GM21576 (cell line): ENCODE measurements around the gene IFIT5.
"Not testable (repeated sequence)": the region's sequence is repeated elsewhere in the genome, so short reads cannot be mapped to it uniquely, and the experiment has no call there.

ENCODE experiments used
- ATAC-seq: cut with Tn5 transposase; IDR thresholded peaks from one replicate; pipeline ENCODE4 v1.9.1; 2021; ENCODE audit warnings: mild to moderate bottlenecking, moderate library complexity; ENCODE audit not compliant: unreplicated experiment

Gene IFIT5

GRCh38 chr10:89427629-89428028 lies 13.3 kb downstream of the IFIT5 start:
- ATAC-seq, result no peak

- ATAC-seq, result no peak
Observed at GRCh38 chr10:89428877-89429276, 14.5 kb downstream of the IFIT5 start.

DNA sequence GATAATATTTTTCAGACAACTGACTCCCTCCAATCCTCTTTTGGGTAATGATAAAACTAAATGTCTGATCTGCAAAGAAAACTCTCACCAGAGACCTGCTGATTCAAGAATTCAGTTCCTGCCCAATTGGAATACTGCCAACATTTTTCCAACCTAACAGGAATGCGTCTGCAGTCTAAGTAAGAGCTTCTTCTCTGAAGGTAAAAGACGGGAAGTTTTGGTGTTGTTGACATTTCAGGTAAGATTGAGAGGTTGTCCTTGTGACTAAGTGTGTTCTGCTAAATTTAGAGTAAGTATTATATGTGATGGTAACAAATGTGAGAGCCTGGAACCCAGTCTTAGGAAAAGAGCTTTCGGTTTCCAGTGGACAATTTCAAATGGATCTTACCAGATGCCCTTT lies 17.6 kb downstream of the IFIT5 start:
- ATAC-seq, result no peak

GRCh38 chr10:89438525-89438924 lies 24.2 kb downstream of the IFIT5 start:
- no peak for ATAC-seq

DNA sequence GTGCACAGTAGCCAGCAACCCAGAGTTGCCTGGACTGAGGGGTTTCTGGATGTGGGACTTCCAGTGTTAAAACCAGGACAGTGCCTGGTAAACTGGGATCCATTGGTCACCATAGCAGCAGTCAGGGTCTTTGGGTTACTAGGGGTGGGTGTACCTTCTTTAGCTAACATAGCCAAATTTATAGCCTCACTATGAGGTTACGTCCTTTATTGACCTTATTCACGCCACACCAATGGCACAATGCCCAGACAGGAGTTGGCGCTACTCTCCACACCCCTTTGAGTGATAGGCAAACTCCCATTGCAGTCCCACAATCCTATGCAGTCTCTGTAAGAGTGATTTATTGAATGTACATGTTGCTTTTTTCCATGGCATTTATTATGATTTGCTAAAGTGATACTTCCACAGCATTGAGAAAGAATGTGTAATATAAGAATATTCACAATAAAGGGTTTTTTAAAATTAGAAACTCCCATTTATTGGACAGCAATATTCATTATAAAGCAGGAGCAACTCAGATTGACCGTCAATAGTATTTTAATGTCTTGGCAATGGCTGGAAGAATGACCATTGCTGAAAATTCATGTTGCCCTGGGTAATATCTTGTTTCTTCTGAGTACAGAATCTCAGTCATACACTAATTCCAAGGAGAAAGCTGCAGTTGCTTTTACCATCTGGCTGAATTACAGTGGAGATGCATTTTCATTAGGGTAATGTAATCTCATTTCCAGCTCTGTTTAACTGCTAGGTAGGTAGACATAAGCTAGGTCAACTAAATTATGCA lies 26.1 kb downstream of the IFIT5 start:
- ATAC-seq, result no peak

GRCh38 chr10:89442289-89442688 lies 27.9 kb downstream of the IFIT5 start:
- ATAC-seq, result no peak

DNA sequence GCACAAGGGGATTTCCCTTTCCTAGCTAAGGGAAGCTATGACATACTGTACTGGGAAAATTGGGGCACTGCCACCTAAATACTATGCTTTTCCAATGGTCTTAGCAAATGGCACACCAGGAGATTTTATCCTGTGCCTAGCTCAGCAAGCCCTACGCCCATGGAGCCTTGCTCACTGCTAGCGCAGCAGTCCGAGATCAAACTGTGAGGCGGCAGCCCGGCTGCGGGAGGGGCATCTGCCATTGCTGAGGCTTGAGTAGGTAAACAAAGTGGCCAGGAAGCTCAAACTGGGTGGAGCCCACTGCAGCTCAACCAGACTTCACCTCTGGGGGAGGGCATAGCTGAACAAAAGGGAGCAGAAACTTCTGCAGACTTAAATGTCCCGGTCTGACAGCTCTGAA lies 30.5 kb downstream of the IFIT5 start:
- not testable (repeated sequence) for ATAC-seq

- ATAC-seq, result no peak
Observed at GRCh38 chr10:89450901-89451300, 36.5 kb downstream of the IFIT5 start.

- ATAC-seq, result no peak
Observed at GRCh38 chr10:89452193-89452592, 37.8 kb downstream of the IFIT5 start.

DNA sequence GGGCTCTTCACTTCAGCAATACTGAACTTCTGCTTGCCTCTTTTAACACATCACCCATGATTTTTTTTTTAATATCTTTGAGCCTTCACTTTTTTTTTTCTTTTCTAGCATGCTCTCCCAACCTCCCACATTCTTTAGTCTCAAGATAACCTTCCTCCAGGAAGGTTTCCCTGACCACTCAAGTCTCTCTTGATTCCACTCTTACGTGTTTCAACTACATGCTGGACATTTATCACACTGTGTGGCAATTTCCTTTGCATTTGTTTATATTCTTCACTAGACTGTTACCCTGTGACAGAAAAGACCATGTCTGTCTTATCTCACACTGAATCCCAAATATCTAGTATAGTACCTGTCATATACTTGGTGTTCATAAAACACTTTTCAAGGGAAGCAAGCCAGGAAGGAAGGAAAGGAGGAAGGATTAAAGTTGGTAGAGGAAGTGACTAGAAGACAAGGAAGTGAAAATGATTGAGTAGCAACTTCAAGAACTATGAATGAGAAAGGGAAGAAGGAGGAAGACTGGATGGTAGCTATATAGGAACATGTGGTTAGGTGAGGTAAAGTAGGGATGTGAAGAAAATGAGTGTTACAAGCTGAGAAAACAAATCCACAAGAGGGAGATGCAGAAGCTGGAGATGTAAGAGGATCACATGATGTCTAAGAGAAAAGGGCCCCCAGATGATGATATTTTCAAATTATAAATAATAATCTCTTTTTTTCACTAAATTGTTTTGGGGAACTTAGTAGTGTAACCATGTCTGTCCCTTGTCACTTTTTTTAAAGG lies 40.4 kb downstream of the IFIT5 start:
- no peak for ATAC-seq

DNA sequence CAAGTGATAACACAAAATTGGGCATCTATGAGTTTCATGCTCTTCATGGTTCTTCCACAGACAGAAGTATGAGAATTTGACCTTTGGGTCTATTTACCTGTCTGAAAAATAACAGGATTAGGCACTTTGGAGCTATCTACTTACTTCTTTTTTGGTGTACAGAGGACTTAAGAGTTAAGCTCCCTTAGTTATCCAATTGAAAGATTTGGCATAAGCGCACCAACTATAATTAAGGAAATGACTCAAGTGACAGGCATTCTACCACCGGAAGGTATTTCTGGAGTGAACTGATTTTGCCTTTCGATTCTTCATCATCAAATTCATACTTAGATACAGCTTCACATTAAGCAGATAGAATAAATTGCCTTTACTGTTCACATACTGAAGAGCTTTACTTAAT lies 43.9 kb downstream of the IFIT5 start:
- ATAC-seq, result no peak

- no peak for ATAC-seq
Observed at GRCh38 chr10:89458784-89459183, 44.4 kb downstream of the IFIT5 start.

DNA sequence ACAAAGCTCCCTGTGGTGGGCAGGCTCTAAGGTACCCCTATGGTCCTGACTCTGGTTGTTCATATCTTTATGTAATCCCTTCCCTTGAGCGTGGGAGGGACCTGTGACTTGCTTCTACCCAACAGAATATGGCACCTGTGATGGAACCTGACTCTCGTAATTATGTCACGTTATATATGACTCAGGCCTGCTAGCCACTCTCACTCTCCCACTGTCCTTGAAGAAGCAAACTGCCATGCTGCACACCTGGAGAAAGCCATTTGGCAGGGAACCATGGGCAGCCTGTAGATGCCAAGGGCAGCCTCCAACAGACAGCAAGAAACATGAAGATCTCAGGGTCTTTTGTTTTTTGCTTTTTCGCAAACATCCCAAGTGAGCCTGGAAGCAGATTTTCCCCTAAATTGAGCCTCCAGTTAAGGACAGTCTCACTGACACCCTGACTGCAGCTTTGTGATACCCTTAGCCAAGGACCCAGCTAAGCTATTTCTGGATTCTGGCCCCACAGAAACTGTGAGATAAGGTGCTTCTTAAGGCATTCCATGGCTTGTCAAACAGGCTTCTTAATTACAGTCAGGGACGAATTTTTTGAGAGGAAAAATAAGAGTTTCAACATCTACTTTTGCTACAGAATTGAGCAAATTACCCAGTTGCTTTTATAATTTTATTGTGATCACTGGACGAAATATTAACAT lies 49.6 kb downstream of the IFIT5 start:
- ATAC-seq, result no peak

DNA sequence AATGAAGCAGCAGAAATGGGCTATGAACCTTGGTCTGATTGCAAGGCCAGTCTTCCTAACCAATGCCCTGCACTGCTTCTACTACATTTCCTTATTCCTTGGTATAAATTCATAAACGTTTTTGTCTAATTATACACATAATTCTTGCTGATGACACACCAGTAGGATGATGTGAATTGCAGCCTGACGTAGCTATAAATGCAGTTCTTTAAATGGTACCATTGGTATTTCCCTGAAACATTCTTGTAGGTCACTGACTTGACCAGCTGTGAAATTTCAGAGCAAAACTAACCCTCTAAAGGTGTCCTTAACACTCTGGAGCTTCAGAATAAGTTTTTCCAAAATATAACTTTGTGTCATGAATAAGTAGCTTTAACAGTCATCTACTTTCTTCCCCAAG lies 50.8 kb downstream of the IFIT5 start:
- ATAC-seq, result no peak

GRCh38 chr10:89466599-89467035 lies 52.2 kb downstream of the IFIT5 start:
- ATAC-seq, result no peak

DNA sequence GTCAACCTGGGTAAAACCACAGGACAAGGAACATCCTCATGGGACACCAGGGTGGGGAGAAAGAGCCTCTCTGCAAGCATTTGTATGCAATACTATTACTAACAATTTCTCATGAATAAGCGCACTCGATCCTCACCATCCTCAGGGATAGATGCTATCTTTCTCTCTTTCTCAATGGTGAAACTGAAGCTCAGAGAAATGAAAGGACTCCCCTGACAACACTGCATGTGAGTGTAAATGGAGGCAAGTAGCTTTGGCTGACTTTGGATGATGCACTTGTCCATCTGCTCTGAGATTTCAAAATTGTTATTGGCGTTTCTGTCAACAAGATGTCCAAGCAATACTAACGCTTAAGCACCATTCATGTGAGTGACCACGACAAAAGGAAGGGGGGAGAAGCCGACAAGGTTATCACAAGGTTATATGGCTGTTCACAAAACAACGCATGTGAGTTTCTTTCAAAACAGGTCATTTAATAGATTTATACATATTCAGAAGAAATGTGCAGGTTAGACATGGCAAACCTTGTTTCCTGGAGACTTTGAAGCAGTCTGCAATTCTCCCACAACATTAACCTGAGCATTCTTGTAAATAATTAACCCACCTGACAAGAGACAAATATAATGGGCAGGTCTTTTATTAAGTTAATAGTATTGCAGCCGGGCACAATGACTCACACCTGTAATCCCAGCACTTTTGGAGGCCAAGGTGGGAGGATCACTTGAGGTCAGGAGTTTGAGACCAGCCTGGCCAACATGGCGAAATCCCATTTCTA lies 54.0 kb downstream of the IFIT5 start:
- ATAC-seq, result no peak

- ATAC-seq, result no peak
Observed at GRCh38 chr10:89469517-89469916, 55.1 kb downstream of the IFIT5 start.
